Activated CD4-positive, alpha-beta T cell treated with anti-CD3 and anti-CD28 coated beads for 4 hours (primary cell): Measurements from ENCODE around the gene PLCZ1.
"Not testable (repeated sequence)": the region's sequence is repeated elsewhere in the genome, so short reads cannot be mapped to it uniquely, and the experiment has no call there.

Source experiments
- DNase-seq, 2 donors: peaks; one replicate each; pipeline ENCODE4 v3.0.0-alpha.2; 2020

PLCZ1 gene

GRCh38 chr12:18696971-18697602 lies 40.7 kb downstream of the PLCZ1 start:
- no peak for DNase-seq

GRCh38 chr12:18693986-18694385 lies 43.8 kb downstream of the PLCZ1 start:
- DNase-seq, result not testable (repeated sequence)

- no peak for DNase-seq
Observed at GRCh38 chr12:18690653-18691052, 47.2 kb downstream of the PLCZ1 start.

- DNase-seq, result no peak
Observed at GRCh38 chr12:18689771-18690170, 48.0 kb downstream of the PLCZ1 start.

- no peak for DNase-seq
Observed at GRCh38 chr12:18684430-18684829, 53.4 kb downstream of the PLCZ1 start.

- no peak for DNase-seq
Observed at GRCh38 chr12:18683327-18684013, 54.3 kb downstream of the PLCZ1 start.

GRCh38 chr12:18681818-18682217 lies 56.0 kb downstream of the PLCZ1 start:
- DNase-seq, result no peak

GRCh38 chr12:18676996-18677588 lies 60.7 kb downstream of the PLCZ1 start:
- no peak for DNase-seq

GRCh38 chr12:18676141-18676540 lies 61.7 kb downstream of the PLCZ1 start:
- no peak for DNase-seq

GRCh38 chr12:18658829-18659228 lies 79.0 kb downstream of the PLCZ1 start:
- no peak for DNase-seq

- DNase-seq, result no peak
Observed at GRCh38 chr12:18658179-18658578, 79.6 kb downstream of the PLCZ1 start.

GRCh38 chr12:18655351-18655750 lies 82.5 kb downstream of the PLCZ1 start:
- DNase-seq, result no peak

GRCh38 chr12:18653465-18653864 lies 84.3 kb downstream of the PLCZ1 start:
- no peak for DNase-seq

GRCh38 chr12:18652596-18652995 lies 85.2 kb downstream of the PLCZ1 start:
- no peak for DNase-seq

GRCh38 chr12:18651525-18651924 lies 86.3 kb downstream of the PLCZ1 start:
- DNase-seq, result no peak

GRCh38 chr12:18646286-18646890 lies 91.4 kb downstream of the PLCZ1 start:
- no peak for DNase-seq

GRCh38 chr12:18644564-18644963 lies 93.2 kb downstream of the PLCZ1 start:
- DNase-seq, result no peak

- DNase-seq, result no peak
Observed at GRCh38 chr12:18643681-18644080, 94.1 kb downstream of the PLCZ1 start.

GRCh38 chr12:18640321-18640955 lies 97.4 kb downstream of the PLCZ1 start:
- no peak for DNase-seq

GRCh38 chr12:18634382-18634781 lies 103.4 kb downstream of the PLCZ1 start:
- no peak for DNase-seq
